ENCODE data around the gene CWF19L1. TPM values are rescaled to one million over a fixed set of nuclear protein-coding genes. Genes with fewer than 3 reads are reported as not detected.
A peak's percentile ranks its signal among the peaks of the same experiment; 100 is the strongest.

The CWF19L1 gene
- total and polyA plus RNA-seq, 2 of the 13 experiments (the other 11 are each of a cell fraction or from before 2014, with no cell fraction given): 13.6 to 42.1 TPM

DNA sequence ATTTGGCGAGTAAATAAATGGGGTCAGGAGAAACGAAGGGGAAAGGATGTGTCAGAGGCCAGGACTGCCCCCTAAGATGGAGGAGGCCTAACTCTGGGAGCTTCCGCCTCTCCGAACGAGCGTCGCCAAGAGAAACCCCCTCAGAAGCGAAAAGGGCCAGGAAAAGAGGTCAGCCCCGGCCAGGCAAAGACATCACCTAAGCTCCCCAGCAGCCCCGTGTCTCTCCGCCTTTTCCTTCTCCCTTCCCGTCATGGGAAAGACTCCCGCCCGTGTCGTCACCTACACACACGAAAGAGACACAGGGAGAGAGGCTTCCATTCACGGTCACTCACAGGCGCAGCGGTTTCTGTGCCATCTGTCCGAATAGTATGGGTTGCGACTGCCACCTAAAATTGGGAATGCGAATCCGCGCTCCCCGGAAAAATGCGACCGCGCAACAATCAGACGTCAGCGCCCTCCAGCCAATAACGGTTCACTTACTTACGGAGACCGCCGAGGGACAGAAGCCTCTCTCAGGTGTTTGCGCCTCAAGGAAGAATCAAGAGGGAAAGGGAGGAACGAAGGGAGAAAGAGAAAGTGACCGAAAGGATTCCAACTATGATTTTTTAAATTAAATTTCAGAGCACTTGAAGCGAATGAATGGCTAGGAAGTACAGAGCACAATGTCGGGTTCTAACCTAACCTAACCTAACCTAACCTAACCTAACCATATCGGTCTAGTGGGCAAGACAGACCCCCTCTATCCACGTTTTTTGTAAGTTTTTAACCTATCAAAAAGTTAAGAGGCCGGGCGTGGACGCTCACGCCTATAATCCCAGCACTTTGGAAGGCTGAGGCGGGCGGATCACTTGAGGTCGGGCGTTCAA is at the start of gene CWF19L1 (continued):
- TF ChIP-seq ZNF775 (CRISPR knock-in tag; IDR thresholded peaks at IDR 0.05; ENCODE audit: borderline replicate concordance) (no peak), PTBP1 (IDR thresholded peaks at IDR 0.05; ENCODE audit: low read depth, low read length, poor library complexity, severe bottlenecking) (no peak), ZNF784 (CRISPR knock-in tag; IDR thresholded peaks at IDR 0.05; ENCODE audit: borderline replicate concordance) (no peak; the same call in 1 of the 2 replicates), ZNF562 (CRISPR knock-in tag; IDR thresholded peaks at IDR 0.05; ENCODE audit: borderline replicate concordance) (no peak), POLR2AphosphoS5 (IDR thresholded peaks at IDR 0.05; ENCODE audit: low read depth, low read length) (peak; percentile 88), ZKSCAN1 (IDR thresholded peaks at IDR 0.05; ENCODE audit: low read length) (0 out of 2 replicates have a peak, but pooled peaks have one; percentile 36), YY1 (IDR thresholded peaks at IDR 0.05; ENCODE audit: insufficient read depth, insufficient replicate concordance, low read depth, low read length) (peak; percentile 57), NRL (CRISPR knock-in tag; IDR thresholded peaks at IDR 0.05; ENCODE audit: borderline replicate concordance) (no peak), ZNF3 (CRISPR knock-in tag; IDR thresholded peaks at IDR 0.05) (no peak), ZNF430 (CRISPR knock-in tag; IDR thresholded peaks at IDR 0.05) (no peak; the same call in 1 of the 2 replicates), ZNF772 (CRISPR knock-in tag; IDR thresholded peaks at IDR 0.05) (no peak), ZNF501 (CRISPR knock-in tag; IDR thresholded peaks at IDR 0.05) (peak; percentile 89), AGO1 (IDR thresholded peaks at IDR 0.05; ENCODE audit: low read depth, low read length, poor library complexity, severe bottlenecking) (no peak), TEAD3 (CRISPR knock-in tag; optimal IDR thresholded peaks at IDR 0.05; ENCODE audit: borderline replicate concordance) (peak; percentile 81)
- TF ChIP-seq, protein P1, sequence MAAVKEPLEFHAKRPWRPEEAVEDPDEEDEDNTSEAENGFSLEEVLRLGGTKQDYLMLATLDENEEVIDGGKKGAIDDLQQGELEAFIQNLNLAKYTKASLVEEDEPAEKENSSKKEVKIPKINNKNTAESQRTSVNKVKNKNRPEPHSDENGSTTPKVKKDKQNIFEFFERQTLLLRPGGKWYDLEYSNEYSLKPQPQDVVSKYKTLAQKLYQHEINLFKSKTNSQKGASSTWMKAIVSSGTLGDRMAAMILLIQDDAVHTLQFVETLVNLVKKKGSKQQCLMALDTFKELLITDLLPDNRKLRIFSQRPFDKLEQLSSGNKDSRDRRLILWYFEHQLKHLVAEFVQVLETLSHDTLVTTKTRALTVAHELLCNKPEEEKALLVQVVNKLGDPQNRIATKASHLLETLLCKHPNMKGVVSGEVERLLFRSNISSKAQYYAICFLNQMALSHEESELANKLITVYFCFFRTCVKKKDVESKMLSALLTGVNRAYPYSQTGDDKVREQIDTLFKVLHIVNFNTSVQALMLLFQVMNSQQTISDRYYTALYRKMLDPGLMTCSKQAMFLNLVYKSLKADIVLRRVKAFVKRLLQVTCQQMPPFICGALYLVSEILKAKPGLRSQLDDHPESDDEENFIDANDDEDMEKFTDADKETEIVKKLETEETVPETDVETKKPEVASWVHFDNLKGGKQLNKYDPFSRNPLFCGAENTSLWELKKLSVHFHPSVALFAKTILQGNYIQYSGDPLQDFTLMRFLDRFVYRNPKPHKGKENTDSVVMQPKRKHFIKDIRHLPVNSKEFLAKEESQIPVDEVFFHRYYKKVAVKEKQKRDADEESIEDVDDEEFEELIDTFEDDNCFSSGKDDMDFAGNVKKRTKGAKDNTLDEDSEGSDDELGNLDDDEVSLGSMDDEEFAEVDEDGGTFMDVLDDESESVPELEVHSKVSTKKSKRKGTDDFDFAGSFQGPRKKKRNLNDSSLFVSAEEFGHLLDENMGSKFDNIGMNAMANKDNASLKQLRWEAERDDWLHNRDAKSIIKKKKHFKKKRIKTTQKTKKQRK (IDR thresholded peaks at IDR 0.05; ENCODE audit: low read length): no peak
- TF ChIP-seq, protein P2, sequence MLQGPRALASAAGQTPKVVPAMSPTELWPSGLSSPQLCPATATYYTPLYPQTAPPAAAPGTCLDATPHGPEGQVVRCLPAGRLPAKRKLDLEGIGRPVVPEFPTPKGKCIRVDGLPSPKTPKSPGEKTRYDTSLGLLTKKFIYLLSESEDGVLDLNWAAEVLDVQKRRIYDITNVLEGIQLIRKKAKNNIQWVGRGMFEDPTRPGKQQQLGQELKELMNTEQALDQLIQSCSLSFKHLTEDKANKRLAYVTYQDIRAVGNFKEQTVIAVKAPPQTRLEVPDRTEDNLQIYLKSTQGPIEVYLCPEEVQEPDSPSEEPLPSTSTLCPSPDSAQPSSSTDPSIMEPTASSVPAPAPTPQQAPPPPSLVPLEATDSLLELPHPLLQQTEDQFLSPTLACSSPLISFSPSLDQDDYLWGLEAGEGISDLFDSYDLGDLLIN (CRISPR knock-in tag; IDR thresholded peaks at IDR 0.05; ENCODE audit: borderline replicate concordance): no peak
- TF ChIP-seq, protein P3, sequence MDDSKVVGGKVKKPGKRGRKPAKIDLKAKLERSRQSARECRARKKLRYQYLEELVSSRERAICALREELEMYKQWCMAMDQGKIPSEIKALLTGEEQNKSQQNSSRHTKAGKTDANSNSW (CRISPR knock-in tag; IDR thresholded peaks at IDR 0.05; ENCODE audit: borderline replicate concordance): peak; percentile 45; the same call in 1 of the 2 replicates
- TF ChIP-seq, protein P4, sequence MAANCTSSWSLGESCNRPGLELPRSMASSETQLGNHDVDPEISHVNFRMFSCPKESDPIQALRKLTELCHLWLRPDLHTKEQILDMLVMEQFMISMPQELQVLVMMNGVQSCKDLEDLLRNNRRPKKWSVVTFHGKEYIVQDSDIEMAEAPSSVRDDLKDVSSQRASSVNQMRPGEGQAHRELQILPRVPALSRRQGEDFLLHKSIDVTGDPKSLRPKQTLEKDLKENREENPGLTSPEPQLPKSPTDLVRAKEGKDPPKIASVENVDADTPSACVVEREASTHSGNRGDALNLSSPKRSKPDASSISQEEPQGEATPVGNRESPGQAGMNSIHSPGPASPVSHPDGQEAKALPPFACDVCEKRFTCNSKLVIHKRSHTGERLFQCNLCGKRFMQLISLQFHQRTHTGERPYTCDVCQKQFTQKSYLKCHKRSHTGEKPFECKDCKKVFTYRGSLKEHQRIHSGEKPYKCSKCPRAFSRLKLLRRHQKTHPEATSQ (CRISPR knock-in tag; IDR thresholded peaks at IDR 0.05; ENCODE audit: borderline replicate concordance): no peak

Data from HepG2 (cell line).